Liver (tissue), 9 donors: ENCODE measurements around the gene CACNA1D. TPM values are rescaled to one million over a fixed set of nuclear protein-coding genes. Genes with fewer than 3 reads are reported as not detected.

Experiments
- DNase-seq: peaks from one replicate; pipeline ENCODE4 v3.0.0-alpha.2; 2017; ENCODE audit warnings: low spot score
- H3K27ac ChIP-seq, 2 donors: one replicate each; pipeline ENCODE4 v1.7.0; 2013; ENCODE audit warnings: inconsistent platforms in 2 of 2, low read length in 2 of 2, control low read depth in 1 of 2, low read depth in 1 of 2, mild to moderate bottlenecking in 1 of 2
- H3K27me3 ChIP-seq, 4 donors: one replicate each; pipeline versions ENCODE4 v1.6.1 to v1.7.0; 2013; ENCODE audit warnings: low read length in 3 of 4, inconsistent platforms in 1 of 4, mild to moderate bottlenecking in 1 of 4, moderate library complexity in 1 of 4; ENCODE audit not compliant: control insufficient read depth in 4 of 4, insufficient read depth in 4 of 4
- H3K36me3 ChIP-seq, 4 donors: one replicate each; pipeline versions ENCODE4 v1.6.1 to v1.7.0; 2013; ENCODE audit warnings: low read length in 3 of 4, mild to moderate bottlenecking in 3 of 4, low read depth in 1 of 4, moderate library complexity in 1 of 4; ENCODE audit not compliant: control insufficient read depth in 4 of 4, insufficient read depth in 3 of 4
- H3K4me1 ChIP-seq, 4 donors: one replicate each; pipeline versions ENCODE4 v1.6.1 to v1.7.0; 2013; ENCODE audit warnings: low read length in 3 of 4, mild to moderate bottlenecking in 3 of 4, moderate library complexity in 1 of 4; ENCODE audit not compliant: control insufficient read depth in 4 of 4, insufficient read depth in 4 of 4
- H3K4me3 ChIP-seq, 3 donors: one replicate each; pipeline versions ENCODE4 v1.6.1 to v1.7.0; 2013; ENCODE audit warnings: low read length in 3 of 3, control low read depth in 1 of 3, low read depth in 1 of 3, mild to moderate bottlenecking in 1 of 3
- H3K9ac ChIP-seq, 2 donors: one replicate each; pipeline ENCODE4 v1.7.0; 2013; ENCODE audit warnings: low read length in 2 of 2, mild to moderate bottlenecking in 2 of 2, moderate library complexity in 2 of 2, control low read depth in 1 of 2, low read depth in 1 of 2
- H3K9me3 ChIP-seq, 4 donors: one replicate each; pipeline versions ENCODE4 v1.6.1 to v1.7.0; 2013; ENCODE audit warnings: low read length in 3 of 4; ENCODE audit not compliant: control insufficient read depth in 4 of 4
- EGR1 ChIP-seq, 2 donors: IDR thresholded peaks; 2 replicates each; pipeline ENCODE4 v1.6.1; 2016 to 2018; ENCODE audit warnings: antibody characterized with exemption in 2 of 2, low read depth in 2 of 2
- FOXA1 ChIP-seq: IDR thresholded peaks from 2 replicates; pipeline ENCODE4 v1.6.1; 2016; ENCODE audit warnings: antibody characterized with exemption
- FOXA2 ChIP-seq: IDR thresholded peaks from 2 replicates; pipeline ENCODE4 v1.6.1; 2016; ENCODE audit warnings: antibody characterized with exemption
- GABPA ChIP-seq, 2 donors: IDR thresholded peaks in 1 of 2; conservative IDR thresholded peaks in 1 of 2; 2 replicates each; pipeline ENCODE4 v1.6.1; 2016; ENCODE audit warnings: antibody characterized with exemption in 2 of 2, mild to moderate bottlenecking in 1 of 2, moderate library complexity in 1 of 2
- HNF4A ChIP-seq, 2 donors: conservative IDR thresholded peaks; 2 replicates each; pipeline ENCODE4 v1.6.1; 2016; ENCODE audit warnings: antibody characterized with exemption in 2 of 2, mild to moderate bottlenecking in 2 of 2
- HNF4G ChIP-seq: IDR thresholded peaks from 2 replicates; pipeline ENCODE4 v1.6.1; 2016; ENCODE audit warnings: antibody characterized with exemption
- JUND ChIP-seq, 2 donors: IDR thresholded peaks; 2 replicates each; pipeline ENCODE4 v1.6.1; 2016; ENCODE audit warnings: antibody characterized with exemption in 2 of 2
- NR2F2 ChIP-seq: IDR thresholded peaks from 2 replicates; pipeline ENCODE4 v1.6.1; 2016; ENCODE audit warnings: antibody characterized with exemption
- RAD21 ChIP-seq, 2 donors: IDR thresholded peaks; 2 replicates each; pipeline ENCODE4 v1.6.1; 2016; ENCODE audit warnings: antibody characterized with exemption in 2 of 2, mild to moderate bottlenecking in 2 of 2
- RXRA ChIP-seq, 2 donors: IDR thresholded peaks; 2 replicates each; pipeline ENCODE4 v1.6.1; 2017 to 2018; ENCODE audit warnings: antibody characterized with exemption in 2 of 2, mild to moderate bottlenecking in 1 of 2
- SP1 ChIP-seq: IDR thresholded peaks from 2 replicates; pipeline ENCODE4 v1.6.1; 2018; ENCODE audit warnings: antibody characterized with exemption, mild to moderate bottlenecking
- TAF1 ChIP-seq: conservative IDR thresholded peaks from 2 replicates; pipeline ENCODE4 v1.6.1; 2016; ENCODE audit warnings: antibody characterized with exemption, mild to moderate bottlenecking
- YY1 ChIP-seq: IDR thresholded peaks from 2 replicates; pipeline ENCODE4 v1.6.1; 2016; ENCODE audit warnings: antibody characterized with exemption, mild to moderate bottlenecking
- WGBS: extraction: QIAGEN DNeasy Blood & Tissue Kit; methylation state at CpG from one replicate; pipeline ENCODE4 v1.1.7; 2013; 5-methylcytosine and 5-hydroxymethylcytosine counted together
- polyA plus RNA-seq, 2 donors: library from polyadenylated mRNA; stranded (reverse) in 1 of 2; unstranded in 1 of 2; fragments of 200-250 nt in 1 of 2; fragments of >200 nt in 1 of 2; fragmentation: Nextera tagmentation in 1 of 2; extraction: Ambion mirVana in 1 of 2; gene quantifications; one replicate each; pipeline versions ENCODE4 v1.2.1 to v1.2.3, GENCODE V29; 2013 to 2015
- total RNA-seq, 2 donors: library from RNA; depleted of rRNA; stranded (reverse); fragments of >200 nt; gene quantifications; one replicate each; pipeline ENCODE4 v1.2.3, GENCODE V29; 2014
- TF ChIP-seq, protein P1 (sequence below): IDR thresholded peaks from 2 replicates; pipeline ENCODE4 v1.6.1; 2016; ENCODE audit warnings: antibody characterized with exemption
- TF ChIP-seq, protein P2 (sequence below): IDR thresholded peaks from 2 replicates; pipeline ENCODE4 v1.6.1; 2016; ENCODE audit warnings: antibody characterized with exemption
- TF ChIP-seq, protein P3 (sequence below): IDR thresholded peaks from 2 replicates; pipeline ENCODE4 v1.6.1; 2016; ENCODE audit warnings: antibody characterized with exemption
- TF ChIP-seq, protein P4 (sequence below): IDR thresholded peaks from 2 replicates; pipeline ENCODE4 v1.6.1; 2016; ENCODE audit warnings: antibody characterized with exemption, mild to moderate bottlenecking
- TF ChIP-seq, protein P5 (sequence below): fragments of 150-350 bp; IDR thresholded peaks from 2 replicates; pipeline ENCODE4 v1.5.1; 2017; ENCODE audit warnings: improper control_type of control experiment, low read depth, low read length; ENCODE audit not compliant: missing input control
- donor health status: healthy.
- donor health status: healthy.
- donor health status: healthy.
- donor health status: healthy.
- donor health status: healthy.

The CACNA1D gene
- total and polyA plus RNA-seq, 4 donors = 1.8 to 18.9 (median 3.4) TPM

DNA sequence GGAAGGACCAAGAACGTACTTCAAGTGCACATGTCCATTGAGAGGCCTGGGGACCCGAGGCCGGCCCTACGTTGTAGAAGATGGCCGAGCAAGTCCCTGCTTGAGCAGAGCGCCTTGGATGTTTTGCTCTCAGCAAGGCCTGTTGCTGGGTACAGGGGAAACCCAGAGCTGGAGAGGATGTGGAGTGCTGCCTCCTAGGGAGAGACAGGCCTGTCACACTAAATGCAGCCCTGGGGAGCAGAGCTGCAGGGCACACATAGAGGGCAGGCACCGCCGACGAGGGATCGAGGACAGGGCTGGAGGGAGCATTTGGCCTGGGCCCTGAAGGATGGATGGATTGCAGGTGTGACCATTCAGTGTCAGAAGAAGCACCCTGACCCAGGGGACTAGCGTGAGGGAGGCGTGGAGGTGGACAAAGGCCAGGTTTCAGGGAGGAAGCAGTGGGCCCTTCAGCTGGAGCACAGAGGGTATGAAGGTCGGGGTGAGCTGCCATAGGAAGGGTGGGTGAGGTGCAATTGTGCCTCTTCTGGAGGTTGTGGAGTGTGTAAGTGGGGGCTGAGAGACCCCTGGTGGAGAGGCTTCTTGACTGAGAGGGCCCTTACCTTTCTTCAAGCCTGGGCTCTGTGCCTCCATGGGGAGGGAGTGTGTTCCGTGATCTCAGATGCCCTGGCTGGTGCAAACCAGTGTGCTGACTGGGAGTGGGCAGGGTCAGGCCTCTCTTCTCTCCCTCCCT is 209.4 kb downstream of the CACNA1D start:
- TF ChIP-seq GABPA (IDR thresholded peaks at IDR 0.05 in 1 of 2, conservative IDR thresholded peaks at IDR 0.05 in 1 of 2) (no peak), TAF1 (no peak), FOXA1 (no peak), JUND (IDR thresholded peaks at IDR 0.05) (no peak), NR2F2 (no peak), YY1 (no peak), RAD21 (IDR thresholded peaks at IDR 0.05) (no peak), RXRA (IDR thresholded peaks at IDR 0.05) (no peak)
- TF ChIP-seq, protein P1, sequence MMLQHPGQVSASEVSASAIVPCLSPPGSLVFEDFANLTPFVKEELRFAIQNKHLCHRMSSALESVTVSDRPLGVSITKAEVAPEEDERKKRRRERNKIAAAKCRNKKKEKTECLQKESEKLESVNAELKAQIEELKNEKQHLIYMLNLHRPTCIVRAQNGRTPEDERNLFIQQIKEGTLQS = no peak
- TF ChIP-seq, protein P2, sequence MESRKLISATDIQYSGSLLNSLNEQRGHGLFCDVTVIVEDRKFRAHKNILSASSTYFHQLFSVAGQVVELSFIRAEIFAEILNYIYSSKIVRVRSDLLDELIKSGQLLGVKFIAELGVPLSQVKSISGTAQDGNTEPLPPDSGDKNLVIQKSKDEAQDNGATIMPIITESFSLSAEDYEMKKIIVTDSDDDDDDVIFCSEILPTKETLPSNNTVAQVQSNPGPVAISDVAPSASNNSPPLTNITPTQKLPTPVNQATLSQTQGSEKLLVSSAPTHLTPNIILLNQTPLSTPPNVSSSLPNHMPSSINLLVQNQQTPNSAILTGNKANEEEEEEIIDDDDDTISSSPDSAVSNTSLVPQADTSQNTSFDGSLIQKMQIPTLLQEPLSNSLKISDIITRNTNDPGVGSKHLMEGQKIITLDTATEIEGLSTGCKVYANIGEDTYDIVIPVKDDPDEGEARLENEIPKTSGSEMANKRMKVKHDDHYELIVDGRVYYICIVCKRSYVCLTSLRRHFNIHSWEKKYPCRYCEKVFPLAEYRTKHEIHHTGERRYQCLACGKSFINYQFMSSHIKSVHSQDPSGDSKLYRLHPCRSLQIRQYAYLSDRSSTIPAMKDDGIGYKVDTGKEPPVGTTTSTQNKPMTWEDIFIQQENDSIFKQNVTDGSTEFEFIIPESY = no peak
- peak; percentile 14 for DNase-seq
- Histone ChIP-seq H3K27ac (no peak overlapping the region), H3K36me3 (no peaks in the 10 kb centered on the region), H3K9ac (no peak overlapping the region), H3K9me3 (no peaks in the 10 kb centered on the region), H3K27me3 (no peaks in the 10 kb centered on the region), H3K4me1 (peaks cover 1 to 16% (median 11%) of the 10 kb centered on the region in 4 donors), H3K4me3 (no peak overlapping the region)
- WGBS = 94% methylated on average over 14 of the region's 14 CpGs

DNA sequence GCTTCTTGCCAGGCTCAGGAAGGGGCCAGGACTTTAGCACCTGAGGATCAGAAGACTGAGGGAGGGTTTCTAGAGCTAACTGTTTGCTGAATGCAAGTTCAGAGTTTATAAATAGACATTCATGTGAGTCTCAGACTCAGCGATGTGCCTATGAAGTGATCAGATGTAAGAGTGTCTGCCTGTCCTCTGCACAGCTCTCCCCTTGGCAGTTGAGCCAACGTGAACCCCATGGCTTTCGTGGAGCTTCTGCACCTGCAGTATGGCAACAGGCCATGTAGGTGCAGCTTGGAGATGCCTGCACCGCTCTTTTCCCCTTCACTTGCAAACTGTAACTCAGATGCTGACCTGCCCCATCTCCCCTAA is 209.9 kb downstream of the CACNA1D start:
- Histone ChIP-seq H3K27ac (no peak overlapping the region), H3K4me1 (peaks cover 1 to 18% (median 11%) of the 10 kb centered on the region in 4 donors), H3K27me3 (no peaks in the 10 kb centered on the region), H3K36me3 (no peaks in the 10 kb centered on the region), H3K9ac (no peak overlapping the region), H3K9me3 (no peaks in the 10 kb centered on the region), H3K4me3 (no peak overlapping the region)
- peak; percentile 8 for DNase-seq
- 94% methylated on average over 4 of the region's 4 CpGs for WGBS
- TF ChIP-seq, protein P3, sequence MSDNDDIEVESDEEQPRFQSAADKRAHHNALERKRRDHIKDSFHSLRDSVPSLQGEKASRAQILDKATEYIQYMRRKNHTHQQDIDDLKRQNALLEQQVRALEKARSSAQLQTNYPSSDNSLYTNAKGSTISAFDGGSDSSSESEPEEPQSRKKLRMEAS = no peak
- no peak for TF ChIP-seq EGR1 (IDR thresholded peaks at IDR 0.05; ENCODE audit: low read depth in 2 of 2)
- TF ChIP-seq HNF4A (conservative IDR thresholded peaks at IDR 0.05) = no peak
- no peak for TF ChIP-seq JUND (IDR thresholded peaks at IDR 0.05)
- TF ChIP-seq HNF4G = no peak
- TF ChIP-seq, protein P2 = no peak
- no peak for TF ChIP-seq RAD21 (IDR thresholded peaks at IDR 0.05)
- no peak for TF ChIP-seq FOXA1
- no peak for TF ChIP-seq NR2F2
- TF ChIP-seq, protein P4, sequence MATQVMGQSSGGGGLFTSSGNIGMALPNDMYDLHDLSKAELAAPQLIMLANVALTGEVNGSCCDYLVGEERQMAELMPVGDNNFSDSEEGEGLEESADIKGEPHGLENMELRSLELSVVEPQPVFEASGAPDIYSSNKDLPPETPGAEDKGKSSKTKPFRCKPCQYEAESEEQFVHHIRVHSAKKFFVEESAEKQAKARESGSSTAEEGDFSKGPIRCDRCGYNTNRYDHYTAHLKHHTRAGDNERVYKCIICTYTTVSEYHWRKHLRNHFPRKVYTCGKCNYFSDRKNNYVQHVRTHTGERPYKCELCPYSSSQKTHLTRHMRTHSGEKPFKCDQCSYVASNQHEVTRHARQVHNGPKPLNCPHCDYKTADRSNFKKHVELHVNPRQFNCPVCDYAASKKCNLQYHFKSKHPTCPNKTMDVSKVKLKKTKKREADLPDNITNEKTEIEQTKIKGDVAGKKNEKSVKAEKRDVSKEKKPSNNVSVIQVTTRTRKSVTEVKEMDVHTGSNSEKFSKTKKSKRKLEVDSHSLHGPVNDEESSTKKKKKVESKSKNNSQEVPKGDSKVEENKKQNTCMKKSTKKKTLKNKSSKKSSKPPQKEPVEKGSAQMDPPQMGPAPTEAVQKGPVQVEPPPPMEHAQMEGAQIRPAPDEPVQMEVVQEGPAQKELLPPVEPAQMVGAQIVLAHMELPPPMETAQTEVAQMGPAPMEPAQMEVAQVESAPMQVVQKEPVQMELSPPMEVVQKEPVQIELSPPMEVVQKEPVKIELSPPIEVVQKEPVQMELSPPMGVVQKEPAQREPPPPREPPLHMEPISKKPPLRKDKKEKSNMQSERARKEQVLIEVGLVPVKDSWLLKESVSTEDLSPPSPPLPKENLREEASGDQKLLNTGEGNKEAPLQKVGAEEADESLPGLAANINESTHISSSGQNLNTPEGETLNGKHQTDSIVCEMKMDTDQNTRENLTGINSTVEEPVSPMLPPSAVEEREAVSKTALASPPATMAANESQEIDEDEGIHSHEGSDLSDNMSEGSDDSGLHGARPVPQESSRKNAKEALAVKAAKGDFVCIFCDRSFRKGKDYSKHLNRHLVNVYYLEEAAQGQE = no peak
- TF ChIP-seq RXRA (IDR thresholded peaks at IDR 0.05) = no peak
- TF ChIP-seq FOXA2 = no peak
- no peak for TF ChIP-seq YY1
- TF ChIP-seq, protein P5, sequence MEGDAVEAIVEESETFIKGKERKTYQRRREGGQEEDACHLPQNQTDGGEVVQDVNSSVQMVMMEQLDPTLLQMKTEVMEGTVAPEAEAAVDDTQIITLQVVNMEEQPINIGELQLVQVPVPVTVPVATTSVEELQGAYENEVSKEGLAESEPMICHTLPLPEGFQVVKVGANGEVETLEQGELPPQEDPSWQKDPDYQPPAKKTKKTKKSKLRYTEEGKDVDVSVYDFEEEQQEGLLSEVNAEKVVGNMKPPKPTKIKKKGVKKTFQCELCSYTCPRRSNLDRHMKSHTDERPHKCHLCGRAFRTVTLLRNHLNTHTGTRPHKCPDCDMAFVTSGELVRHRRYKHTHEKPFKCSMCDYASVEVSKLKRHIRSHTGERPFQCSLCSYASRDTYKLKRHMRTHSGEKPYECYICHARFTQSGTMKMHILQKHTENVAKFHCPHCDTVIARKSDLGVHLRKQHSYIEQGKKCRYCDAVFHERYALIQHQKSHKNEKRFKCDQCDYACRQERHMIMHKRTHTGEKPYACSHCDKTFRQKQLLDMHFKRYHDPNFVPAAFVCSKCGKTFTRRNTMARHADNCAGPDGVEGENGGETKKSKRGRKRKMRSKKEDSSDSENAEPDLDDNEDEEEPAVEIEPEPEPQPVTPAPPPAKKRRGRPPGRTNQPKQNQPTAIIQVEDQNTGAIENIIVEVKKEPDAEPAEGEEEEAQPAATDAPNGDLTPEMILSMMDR = no peak
- no peak for TF ChIP-seq GABPA (IDR thresholded peaks at IDR 0.05 in 1 of 2, conservative IDR thresholded peaks at IDR 0.05 in 1 of 2)
- no peak for TF ChIP-seq TAF1
- TF ChIP-seq, protein P1 = no peak
- no peak for TF ChIP-seq SP1
